Heart right ventricle (tissue), 16 donors: ENCODE measurements around the gene GLYAT. TPM values are rescaled to one million over a fixed set of nuclear protein-coding genes. Genes with fewer than 3 reads are reported as not detected.

Experiments
- ATAC-seq, 8 donors: fragments of 200-7000 bp; cut with Tn5 transposase; one replicate each; pipeline ENCODE4 v1.9.1; 2020; ENCODE audit warnings: mild to moderate bottlenecking in 8 of 8, moderate library complexity in 8 of 8, moderate number of reproducible peaks in 1 of 8
- DNase-seq, 2 donors: peaks; one replicate each; pipeline ENCODE4 v3.0.0-alpha.2; 2020
- H3K27ac ChIP-seq, 10 donors: fragments of 200-600 bp; sonication (generic) in 2 of 10; one replicate each; pipeline versions ENCODE4 v1.5.0 to v1.8.0; 2020 to 2022; ENCODE audit warnings: mild to moderate bottlenecking in 3 of 10
- H3K27me3 ChIP-seq, 7 donors: fragments of 200-600 bp; one replicate each; pipeline ENCODE4 v1.8.0; 2021 to 2022; ENCODE audit warnings: mild to moderate bottlenecking in 2 of 7
- H3K36me3 ChIP-seq, 9 donors: fragments of 200-600 bp; sonication (generic) in 1 of 9; one replicate each; pipeline versions ENCODE4 v1.5.0 to v1.8.0; 2020 to 2022; ENCODE audit warnings: mild to moderate bottlenecking in 2 of 9
- H3K4me1 ChIP-seq, 9 donors: fragments of 200-600 bp; sonication (generic) in 1 of 9; one replicate each; pipeline versions ENCODE4 v1.5.0 to v1.8.0; 2020 to 2022; ENCODE audit warnings: mild to moderate bottlenecking in 4 of 9
- H3K4me3 ChIP-seq, 10 donors: fragments of 200-600 bp; sonication (generic) in 2 of 10; one replicate each; pipeline versions ENCODE4 v1.5.0 to v1.8.0; 2020 to 2022; ENCODE audit warnings: mild to moderate bottlenecking in 7 of 10, moderate library complexity in 2 of 10
- H3K9me3 ChIP-seq, 11 donors: fragments of 200-600 bp in 10 of 11; sonication (generic) in 2 of 11; one replicate each; pipeline versions ENCODE4 v1.5.0 to v1.8.0; 2013 to 2022; ENCODE audit warnings: mild to moderate bottlenecking in 2 of 11, control low read depth in 1 of 11, moderate library complexity in 1 of 11
- CTCF ChIP-seq, 9 donors: fragments of 200-600 bp; sonication (generic) in 2 of 9; IDR thresholded peaks; one replicate each; pipeline versions ENCODE4 v1.5.0 to v1.8.0; 2021 to 2022; ENCODE audit warnings: antibody characterized with exemption in 9 of 9, mild to moderate bottlenecking in 5 of 9, moderate library complexity in 1 of 9
- WGBS, 2 donors: extraction: QIAGEN DNeasy Blood & Tissue Kit; methylation state at CpG; one replicate each; pipeline ENCODE4 v1.1.7; 2013; ENCODE audit warnings: inconsistent platforms in 1 of 2; 5-methylcytosine and 5-hydroxymethylcytosine counted together
- intact Hi-C, 10 donors: fragments of 100-400 bp; cut with DNase I; formaldehyde crosslinking; loops; one replicate each; pipeline versions ENCODE4 v1.11.1 to v1.14.2; 2022
- polyA plus RNA-seq, 2 donors: library from polyadenylated mRNA; stranded (reverse); fragments of 200-250 nt; gene quantifications; one replicate each; pipeline ENCODE4 v1.2.3, GENCODE V29; 2013
- total RNA-seq, 10 donors: library from RNA; stranded (reverse); fragmentation: NEBNext Ultra II Directional in 3 of 10; extraction: Animal tissue kit (Norgen Biotek cat#: 25700) in 3 of 10; gene quantifications; one replicate each; pipeline versions ENCODE4 v1.2.1 to v1.2.4, GENCODE V29; 2021 to 2023
- donor health status: Arrhythmogenic right ventricular cardiomyopathy.
- donor health status: ischemic (EF 13 %, LVEDD 7.1; RV severe dilation, severe dysfunction).
- donor health status: healthy with polysubstance abuse.
- donor health status: DM: no; HTN: yes; CAD: no.
- donor health status: DM: no; HTN: no; CAD: no.
- donor health status: ischemic (EF 25% LVEDD 6.9; RV normal size, moderate dysfunction).
- donor health status: ischemic (EF 25% LVEDD 5.7; RV mildly dilated, moderate dysfunction).
- donor health status: healthy.
- donor health status: DM: yes; HTN: yes; CAD: no.
- donor health status: Ischemic cardiomyopathy.
- donor health status: ischemic (EF 35%, LVEDD 5.7; RV mildly dilated, moderate dysfunction).
- donor health status: nonischemic (EF 11% LVEDD 7.7; RV severe dilation, severe dysfunction).
- donor health status: DM: yes; HTN: yes; CAD: no.
- donor health status: PGD.
- donor health status: ischemic (EF 29% LVEDD 5.4; RV normal size, mild dysfunction).
- donor health status: nonischemic (EF 23%, LVEDD 6.1; RV moderate dilation, normal function).

The GLYAT gene
- total and polyA plus RNA-seq, 12 donors: 0.22 to 0.79 (median 0.29) TPM; not detected in 7

DNA sequence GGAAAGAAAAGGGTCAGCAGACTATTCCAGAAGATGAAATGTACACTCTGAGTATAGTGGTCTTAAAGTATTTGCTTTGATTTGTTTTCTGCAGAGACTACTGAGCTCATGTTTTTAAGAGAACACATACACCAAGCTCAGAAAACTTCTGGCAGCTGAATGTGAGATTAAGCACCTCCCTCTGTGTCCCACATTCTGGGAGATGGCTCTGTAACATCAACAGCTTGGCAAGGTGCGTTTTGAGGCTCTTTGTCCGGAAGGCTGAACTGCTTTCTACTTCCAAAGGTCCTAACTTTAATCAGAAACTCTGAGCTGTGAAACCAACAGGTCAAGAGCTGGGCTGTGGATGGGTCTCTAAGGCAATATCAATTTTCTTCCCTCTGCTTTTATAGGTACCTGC lies 36.4 kb upstream of the GLYAT start:
- no peaks in the 10 kb centered on the region for H3K9me3 ChIP-seq

DNA sequence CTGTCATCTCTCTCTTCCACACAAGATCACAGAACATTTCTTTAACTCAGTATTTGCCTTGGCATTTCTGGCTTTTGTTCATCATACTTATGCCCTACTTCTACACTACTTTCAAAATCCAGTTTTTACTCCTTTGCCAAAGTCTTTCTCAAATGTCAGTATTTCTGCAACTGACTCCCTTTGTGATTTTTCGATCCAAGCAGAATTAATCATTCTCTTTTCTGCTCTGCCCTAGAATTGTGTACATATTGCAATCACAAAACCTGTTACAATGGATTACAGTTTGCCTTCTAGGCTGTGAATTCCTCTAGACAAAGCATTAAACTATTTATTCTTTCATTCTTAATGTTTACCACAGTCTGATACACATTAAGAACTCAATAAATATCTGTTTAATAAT lies 33.3 kb upstream of the GLYAT start:
- no peak for ATAC-seq

More for the DNA sequence above, 36.4 kb upstream of the GLYAT start:
- no peak for ATAC-seq
- intact Hi-C loops: loop anchor here in 1 of 10 donors (10.0 kb wide), 1 partner anchor 53 kb away; no protein-coding TSS in a partner anchor
- no peak overlapping the region for H3K4me3 ChIP-seq
- no peaks in the 10 kb centered on the region for H3K36me3 ChIP-seq
- DNase-seq: no peak
- H3K4me1 ChIP-seq: no peaks in the 10 kb centered on the region
- H3K27me3 ChIP-seq: peaks cover 0 to 7% (median 5%) of the 10 kb centered on the region in 7 donors
- WGBS, 2 donors: 73 to 74% methylated on average over 2 of the region's 2 CpGs
- no peak for TF ChIP-seq CTCF (IDR thresholded peaks at IDR 0.05)
- no peak overlapping the region for H3K27ac ChIP-seq

DNA sequence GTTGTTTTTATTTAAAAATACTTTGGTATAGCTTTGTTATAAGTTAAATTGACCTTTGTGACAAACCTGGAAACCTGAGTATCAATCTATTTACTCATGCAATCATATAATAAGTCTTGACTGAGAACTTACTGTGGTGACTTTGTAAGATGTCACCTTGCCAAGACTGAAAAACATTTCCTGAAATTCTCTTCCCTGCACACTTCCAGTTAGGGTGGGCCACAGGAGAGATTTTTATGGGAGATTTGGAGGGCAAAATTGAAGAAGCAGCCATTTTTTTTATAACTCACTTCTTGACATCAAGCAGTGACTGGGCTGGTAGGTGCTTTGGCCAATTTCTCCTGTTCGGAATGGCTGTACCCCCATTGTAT lies 31.4 kb upstream of the GLYAT start:
- H3K27me3 ChIP-seq: no peaks in the 10 kb centered on the region
- no peaks in the 10 kb centered on the region for H3K9me3 ChIP-seq
- no peak overlapping the region for H3K4me3 ChIP-seq
- DNase-seq (no peak), ATAC-seq (no peak)
- H3K36me3 ChIP-seq: no peaks in the 10 kb centered on the region
- WGBS, 2 donors: 78 to 83% methylated on average over 1 of the region's 1 CpG
- intact Hi-C loops: loop anchor here in 1 of 10 donors (10.0 kb wide), 1 partner anchor 48 kb away; no protein-coding TSS in a partner anchor
- no peak for TF ChIP-seq CTCF (IDR thresholded peaks at IDR 0.05)
- no peak overlapping the region for H3K27ac ChIP-seq
- H3K4me1 ChIP-seq: no peaks in the 10 kb centered on the region

More for the DNA sequence above, 33.3 kb upstream of the GLYAT start:
- no peaks in the 10 kb centered on the region for H3K9me3 ChIP-seq
- intact Hi-C loops: loop anchor here in 1 of 10 donors (10.0 kb wide), 1 partner anchor 50 kb away; no protein-coding TSS in a partner anchor
- no peak for TF ChIP-seq CTCF (IDR thresholded peaks at IDR 0.05)
- H3K27ac ChIP-seq: no peak overlapping the region
- DNase-seq: no peak
- WGBS, 2 donors: 64 to 70% methylated on average over 1 of the region's 1 CpG
- H3K36me3 ChIP-seq: no peaks in the 10 kb centered on the region
- no peak overlapping the region for H3K4me3 ChIP-seq
- H3K27me3 ChIP-seq: peaks cover 0 to 7% (median 0%) of the 10 kb centered on the region in 7 donors
- no peaks in the 10 kb centered on the region for H3K4me1 ChIP-seq

DNA sequence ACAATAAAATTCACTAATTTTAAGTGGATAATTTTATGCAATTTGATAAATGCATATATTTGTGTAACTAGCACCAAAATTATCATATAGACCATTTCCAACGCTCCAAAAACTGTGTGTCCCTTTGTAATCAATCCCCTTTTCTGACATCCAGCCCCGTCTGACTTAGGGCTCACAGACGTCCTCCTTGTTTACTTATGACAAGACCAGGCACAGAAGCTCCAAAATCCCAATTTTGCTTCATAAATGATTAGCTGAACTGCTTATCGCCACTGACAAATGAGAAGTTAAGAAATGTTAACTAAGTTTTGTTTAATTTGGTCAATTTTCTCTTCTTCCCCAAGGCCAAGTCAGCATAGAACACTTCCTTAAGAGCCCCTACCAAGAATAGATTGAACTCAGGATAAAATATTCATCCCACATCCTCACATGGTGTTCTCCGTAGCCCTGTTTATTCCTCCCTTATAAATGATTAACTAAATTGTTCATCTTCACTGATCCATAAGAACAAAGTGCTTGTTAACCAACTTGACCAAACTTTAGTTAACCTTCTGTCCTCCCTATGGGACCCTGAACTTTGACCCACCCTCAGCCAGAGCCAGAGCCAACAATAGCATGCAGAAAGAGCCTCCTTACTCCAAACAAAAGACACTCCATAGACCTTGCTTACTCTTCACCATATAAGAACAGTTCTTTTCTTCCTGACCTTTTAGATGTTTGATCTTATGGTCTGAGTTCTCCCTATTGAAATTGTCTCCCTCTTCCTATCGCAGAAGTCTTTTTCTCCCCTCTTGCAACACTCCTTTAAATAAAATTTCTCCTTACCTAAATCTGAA lies 30.8 kb upstream of the GLYAT start:
- intact Hi-C loops: loop anchor here in 1 of 10 donors (10.0 kb wide), 1 partner anchor 48 kb away; no protein-coding TSS in a partner anchor
- WGBS, 2 donors: 69 to 71% methylated on average over 6 of the region's 6 CpGs
- ATAC-seq (no peak), DNase-seq (no peak)
- H3K9me3 ChIP-seq: no peaks in the 10 kb centered on the region
- no peaks in the 10 kb centered on the region for H3K4me1 ChIP-seq
- H3K27ac ChIP-seq: no peak overlapping the region
- no peak for TF ChIP-seq CTCF (IDR thresholded peaks at IDR 0.05)
- H3K36me3 ChIP-seq: no peaks in the 10 kb centered on the region
- no peaks in the 10 kb centered on the region for H3K27me3 ChIP-seq
- no peak overlapping the region for H3K4me3 ChIP-seq
